IPS DF 6.9 (cell line): ENCODE results near the gene RNASEL.
A peak's percentile ranks its signal among the peaks of the same experiment; 100 is the strongest.
"Not testable (repeated sequence)": the region's sequence is repeated elsewhere in the genome, so short reads cannot be mapped to it uniquely, and the experiment has no call there.

Experiments used
- DNase-seq: peaks from one replicate; pipeline ENCODE4 v3.0.0-alpha.2; 2013; ENCODE audit warnings: low read depth, low spot score
- H3K27ac ChIP-seq: one replicate; pipeline ENCODE4 v1.5.1; 2013; ENCODE audit warnings: low read length, control low read depth
- H3K27me3 ChIP-seq: 2 replicates; pipeline ENCODE4 v1.6.1; 2013; ENCODE audit warnings: mild to moderate bottlenecking, low read length; ENCODE audit not compliant: control insufficient read depth, insufficient read depth
- H3K36me3 ChIP-seq: 2 replicates; pipeline ENCODE4 v1.6.1; 2013; ENCODE audit warnings: low read length; ENCODE audit not compliant: control insufficient read depth, insufficient read depth
- H3K4me1 ChIP-seq: 2 replicates; pipeline ENCODE4 v1.6.1; 2013; ENCODE audit warnings: low read length; ENCODE audit not compliant: control insufficient read depth, insufficient read depth
- H3K4me3 ChIP-seq: 2 replicates; pipeline ENCODE4 v1.5.1; 2013; ENCODE audit warnings: mild to moderate bottlenecking, low read length
- H3K9me3 ChIP-seq: 2 replicates; pipeline ENCODE4 v1.6.1; 2013; ENCODE audit warnings: low read length, inconsistent platforms; ENCODE audit not compliant: control insufficient read depth, insufficient read depth
- WGBS: extraction: QIAGEN DNeasy Blood & Tissue Kit; methylation state at CpG from one replicate; pipeline ENCODE4 v1.1.7; 2013; ENCODE audit warnings: mixed read lengths, missing lambda C conversion rate; ENCODE audit not compliant: insufficient read length, insufficient coverage; 5-methylcytosine and 5-hydroxymethylcytosine counted together

Gene RNASEL, protein sequence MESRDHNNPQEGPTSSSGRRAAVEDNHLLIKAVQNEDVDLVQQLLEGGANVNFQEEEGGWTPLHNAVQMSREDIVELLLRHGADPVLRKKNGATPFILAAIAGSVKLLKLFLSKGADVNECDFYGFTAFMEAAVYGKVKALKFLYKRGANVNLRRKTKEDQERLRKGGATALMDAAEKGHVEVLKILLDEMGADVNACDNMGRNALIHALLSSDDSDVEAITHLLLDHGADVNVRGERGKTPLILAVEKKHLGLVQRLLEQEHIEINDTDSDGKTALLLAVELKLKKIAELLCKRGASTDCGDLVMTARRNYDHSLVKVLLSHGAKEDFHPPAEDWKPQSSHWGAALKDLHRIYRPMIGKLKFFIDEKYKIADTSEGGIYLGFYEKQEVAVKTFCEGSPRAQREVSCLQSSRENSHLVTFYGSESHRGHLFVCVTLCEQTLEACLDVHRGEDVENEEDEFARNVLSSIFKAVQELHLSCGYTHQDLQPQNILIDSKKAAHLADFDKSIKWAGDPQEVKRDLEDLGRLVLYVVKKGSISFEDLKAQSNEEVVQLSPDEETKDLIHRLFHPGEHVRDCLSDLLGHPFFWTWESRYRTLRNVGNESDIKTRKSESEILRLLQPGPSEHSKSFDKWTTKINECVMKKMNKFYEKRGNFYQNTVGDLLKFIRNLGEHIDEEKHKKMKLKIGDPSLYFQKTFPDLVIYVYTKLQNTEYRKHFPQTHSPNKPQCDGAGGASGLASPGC

DNA sequence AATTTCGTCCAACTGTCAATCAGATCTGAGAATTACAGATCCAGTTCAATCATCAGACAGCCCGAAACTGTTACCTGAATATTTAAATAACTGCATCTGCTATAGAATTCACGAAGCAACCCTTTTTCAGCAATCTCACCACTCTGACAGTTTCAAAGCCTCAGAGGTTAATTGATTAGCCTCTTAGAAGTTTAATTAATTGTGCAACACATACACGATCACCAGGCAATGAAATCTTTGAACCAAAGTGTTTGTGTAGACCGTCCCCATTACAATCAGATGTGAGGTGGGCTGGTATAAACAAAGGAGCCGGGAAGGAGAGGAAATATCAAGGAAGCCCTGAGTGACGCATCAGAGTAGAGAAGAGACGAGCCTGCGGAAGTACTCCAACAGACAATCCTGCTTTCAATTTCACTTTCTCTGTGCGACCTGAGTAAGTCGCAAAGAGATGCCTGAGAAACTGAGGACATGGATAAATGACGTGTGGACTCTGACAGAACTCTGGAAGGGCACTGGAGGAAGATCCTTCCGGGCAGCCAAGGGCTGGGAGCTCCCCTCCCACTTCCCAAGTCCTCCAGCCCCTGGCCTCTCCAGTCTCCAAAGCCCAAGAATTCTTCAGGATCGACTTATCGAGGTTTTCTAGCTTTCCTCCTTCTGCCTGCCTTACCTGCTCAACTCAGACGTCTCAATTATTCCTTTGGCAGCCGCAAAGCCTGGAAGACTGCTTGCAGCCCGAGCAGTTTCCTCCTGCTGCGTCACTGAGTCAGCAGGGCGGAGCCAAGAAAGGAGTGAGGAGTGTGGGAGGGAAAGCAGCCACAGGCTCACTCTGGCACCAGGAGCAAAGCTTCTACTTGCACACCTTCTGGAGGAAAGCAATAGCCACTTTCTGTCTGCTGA, at the start of gene RNASEL:
Gene RNASEL, minus strand, starts transcription at position 757 of the 897 bp plus-strand sequence. CDS start 2,450 bp downstream, outside the sequence.
- peak; percentile 35 for DNase-seq
- Histone ChIP-seq H3K9me3 (no peaks in the 10 kb centered on the region), H3K27ac (no peak within 1 kb of the TSS), H3K27me3 (no peaks in the 10 kb centered on the region; the same call in 1 of the 2 replicates), H3K36me3 (no peaks in the 10 kb centered on the region), H3K4me1 (no peaks in the 10 kb centered on the region), H3K4me3 (no peak within 1 kb of the TSS; the same call in 1 of the 2 replicates)
- WGBS: no CpG with 5 or more reads among the region's 20 CpGs

DNA sequence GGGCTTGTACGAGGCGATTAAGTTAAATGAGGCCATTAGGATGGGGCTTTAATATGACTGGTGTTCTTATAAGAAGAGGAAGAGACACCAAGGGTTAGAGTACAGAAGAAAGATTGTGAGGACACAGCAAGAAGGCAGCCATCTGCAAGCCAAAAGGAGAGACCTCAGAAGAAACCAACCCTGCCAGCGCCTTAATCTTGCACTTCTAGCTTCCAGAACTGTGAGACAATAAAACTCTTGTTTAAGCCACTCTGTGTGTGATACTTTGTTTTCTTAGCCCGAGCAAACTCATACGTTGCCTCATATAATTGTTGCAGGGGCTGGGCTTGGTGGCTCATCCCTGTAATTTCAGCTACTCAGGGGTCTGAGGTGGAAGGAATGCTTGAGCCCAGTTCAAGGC, 48.7 kb upstream of the RNASEL start:
- H3K9me3 ChIP-seq: no peaks in the 10 kb centered on the region
- DNase-seq: no peak
- no peak overlapping the region for H3K27ac ChIP-seq
- H3K4me3 ChIP-seq: no peak overlapping the region
- H3K4me1 ChIP-seq: no peaks in the 10 kb centered on the region
- no CpG with 5 or more reads among the region's 5 CpGs for WGBS
- H3K27me3 ChIP-seq: no peaks in the 10 kb centered on the region
- no peaks in the 10 kb centered on the region for H3K36me3 ChIP-seq

DNA sequence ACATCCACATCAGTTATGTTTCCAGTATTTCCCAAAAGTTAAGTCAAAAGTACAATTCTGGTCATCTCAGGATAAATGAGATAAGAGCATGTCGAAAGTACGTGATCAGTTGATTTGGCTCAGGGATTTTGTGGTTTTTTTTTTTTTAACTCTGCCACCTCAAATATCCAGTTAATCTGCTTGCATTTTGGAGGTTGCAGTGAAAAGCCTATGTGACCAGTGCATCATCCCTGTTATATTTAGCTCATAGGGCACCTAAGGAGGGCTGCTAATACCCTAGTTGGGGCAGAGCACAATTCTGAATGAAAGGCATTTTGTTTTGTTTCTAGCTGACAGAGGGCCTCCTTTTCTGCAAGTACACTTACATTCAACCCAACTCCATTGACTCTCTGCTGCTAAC, 46.8 kb upstream of the RNASEL start:
- no CpG with 5 or more reads among the region's 2 CpGs for WGBS
- no peaks in the 10 kb centered on the region for H3K36me3 ChIP-seq
- no peak for DNase-seq
- H3K27ac ChIP-seq: no peak overlapping the region
- no peaks in the 10 kb centered on the region for H3K9me3 ChIP-seq
- H3K27me3 ChIP-seq: no peaks in the 10 kb centered on the region
- H3K4me1 ChIP-seq: no peaks in the 10 kb centered on the region; the same call in 1 of the 2 replicates
- no peak overlapping the region for H3K4me3 ChIP-seq

DNA sequence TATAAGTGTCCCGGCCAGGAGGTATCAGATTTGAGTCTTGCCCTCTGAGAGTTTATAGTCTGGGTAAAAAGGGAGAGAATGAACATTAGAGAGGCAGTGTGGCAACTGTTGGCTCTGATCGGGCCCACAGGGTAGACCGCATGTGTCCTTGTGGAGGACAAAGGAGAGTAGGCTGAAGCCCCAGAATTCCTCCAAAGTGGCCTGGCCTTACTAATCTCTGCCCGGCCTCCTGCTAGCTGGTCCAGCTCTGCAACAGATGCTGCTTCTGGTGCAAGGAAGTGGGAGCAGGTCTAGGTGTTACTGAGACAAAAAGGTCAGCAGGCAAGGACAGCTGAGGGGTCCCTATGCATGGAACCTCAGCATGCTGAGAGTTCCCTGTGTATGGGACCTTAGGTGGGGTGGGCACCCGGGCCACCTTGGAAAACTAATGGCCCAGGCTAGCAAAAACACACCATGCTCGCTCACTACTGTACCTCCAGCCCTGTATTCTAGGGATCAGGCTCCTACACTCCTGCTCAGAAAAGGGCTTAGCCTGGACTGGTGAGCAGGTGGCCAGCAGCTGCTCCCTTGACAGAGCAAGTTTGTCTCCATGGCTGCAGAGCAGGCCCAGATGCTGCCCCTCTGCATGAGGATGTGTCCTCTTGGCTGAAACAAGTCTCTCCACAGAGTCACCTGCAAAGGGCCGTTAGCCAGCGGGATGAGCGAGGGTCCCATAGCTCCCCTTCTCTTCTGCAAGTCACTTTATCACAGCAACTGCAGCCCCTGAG, 45.4 kb upstream of the RNASEL start:
- Histone ChIP-seq H3K27ac (no peak overlapping the region), H3K4me1 (no peaks in the 10 kb centered on the region; the same call in 1 of the 2 replicates), H3K4me3 (no peak overlapping the region), H3K36me3 (no peaks in the 10 kb centered on the region), H3K9me3 (no peaks in the 10 kb centered on the region), H3K27me3 (no peaks in the 10 kb centered on the region)
- WGBS: no CpG with 5 or more reads among the region's 9 CpGs
- no peak for DNase-seq

DNA sequence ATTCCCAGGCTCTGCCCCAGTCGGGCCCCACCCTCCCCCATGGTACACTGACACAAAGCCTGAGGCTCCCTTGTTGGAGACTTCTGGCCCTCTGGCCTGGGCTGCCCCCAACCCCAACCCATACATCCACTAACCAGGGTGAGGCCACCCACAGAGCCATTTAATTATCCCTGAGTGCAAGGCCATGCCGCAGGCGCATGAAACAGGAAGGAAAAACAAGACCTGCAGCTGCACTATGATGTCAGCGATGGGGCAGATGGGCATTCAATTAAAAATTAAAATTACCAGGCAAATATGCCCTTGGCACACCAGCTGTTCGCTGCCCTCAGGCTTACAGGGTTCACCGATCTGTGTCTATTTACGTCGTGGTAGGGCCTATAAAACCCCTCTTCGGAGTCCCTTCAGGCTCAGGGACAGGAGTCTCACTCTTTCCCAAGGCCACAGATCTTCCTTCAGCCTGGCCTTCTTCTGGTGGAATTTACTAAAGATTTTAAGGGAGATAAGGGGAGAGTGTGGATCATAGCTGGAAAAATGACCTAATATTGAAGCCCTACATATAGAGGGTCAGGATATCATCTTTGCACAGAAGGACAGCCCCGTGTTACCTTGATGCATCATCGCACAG, 44.7 kb upstream of the RNASEL start:
- WGBS: no CpG with 5 or more reads among the region's 11 CpGs
- H3K4me1 ChIP-seq: no peaks in the 10 kb centered on the region; the same call in 1 of the 2 replicates
- H3K27me3 ChIP-seq: no peaks in the 10 kb centered on the region
- H3K27ac ChIP-seq: no peak overlapping the region
- no peaks in the 10 kb centered on the region for H3K36me3 ChIP-seq
- no peak for DNase-seq
- H3K4me3 ChIP-seq: no peak overlapping the region
- no peaks in the 10 kb centered on the region for H3K9me3 ChIP-seq

DNA sequence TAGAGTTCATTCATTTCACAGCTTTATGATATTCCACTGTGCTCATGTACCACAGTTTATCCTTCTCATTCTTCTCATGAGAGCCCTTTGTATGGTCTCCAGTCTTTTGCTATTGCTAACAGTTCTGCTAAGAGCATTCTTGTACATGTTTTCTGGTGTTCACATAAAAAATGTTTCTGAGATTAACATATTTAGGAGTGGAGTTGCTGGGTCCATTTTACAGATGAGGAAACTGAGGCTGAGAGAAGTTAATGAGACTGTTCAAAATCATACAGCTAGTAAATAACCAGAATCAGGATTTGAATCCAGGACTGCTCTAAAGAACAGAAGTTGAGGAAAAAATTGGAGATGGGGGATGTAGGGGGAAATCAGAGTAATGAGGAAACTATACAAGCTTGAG, 44.0 kb upstream of the RNASEL start:
- no peaks in the 10 kb centered on the region for H3K27me3 ChIP-seq
- no peak overlapping the region for H3K4me3 ChIP-seq
- no peak overlapping the region for H3K27ac ChIP-seq
- no peaks in the 10 kb centered on the region for H3K9me3 ChIP-seq
- H3K4me1 ChIP-seq: no peaks in the 10 kb centered on the region; the same call in 1 of the 2 replicates
- no peak for DNase-seq
- no peaks in the 10 kb centered on the region for H3K36me3 ChIP-seq

DNA sequence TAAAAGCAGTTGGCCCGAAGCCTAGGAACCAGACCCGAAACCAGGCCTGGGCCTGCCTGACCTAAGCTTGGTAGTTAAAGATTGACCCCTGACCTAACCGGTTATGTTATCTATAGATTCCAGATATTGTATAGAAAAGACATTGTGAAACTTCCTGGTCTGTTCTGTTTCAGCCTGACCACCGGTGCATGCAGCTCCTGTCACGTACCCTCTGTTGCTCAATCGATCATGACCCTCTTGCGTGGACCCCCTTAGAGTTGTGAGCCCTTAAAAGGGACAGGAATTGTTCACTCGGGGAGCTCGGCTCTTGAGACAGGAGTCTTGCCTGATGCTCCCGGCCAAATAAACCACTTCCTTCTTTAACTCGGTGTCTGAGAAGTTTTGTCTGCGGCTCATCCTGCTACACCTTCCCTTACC, 43.4 kb upstream of the RNASEL start:
- H3K9me3 ChIP-seq, H3K4me1 ChIP-seq, H3K4me3 ChIP-seq, H3K36me3 ChIP-seq, DNase-seq, H3K27me3 ChIP-seq, H3K27ac ChIP-seq: not testable (repeated sequence)
- WGBS: no CpG with 5 or more reads among the region's 12 CpGs

DNA sequence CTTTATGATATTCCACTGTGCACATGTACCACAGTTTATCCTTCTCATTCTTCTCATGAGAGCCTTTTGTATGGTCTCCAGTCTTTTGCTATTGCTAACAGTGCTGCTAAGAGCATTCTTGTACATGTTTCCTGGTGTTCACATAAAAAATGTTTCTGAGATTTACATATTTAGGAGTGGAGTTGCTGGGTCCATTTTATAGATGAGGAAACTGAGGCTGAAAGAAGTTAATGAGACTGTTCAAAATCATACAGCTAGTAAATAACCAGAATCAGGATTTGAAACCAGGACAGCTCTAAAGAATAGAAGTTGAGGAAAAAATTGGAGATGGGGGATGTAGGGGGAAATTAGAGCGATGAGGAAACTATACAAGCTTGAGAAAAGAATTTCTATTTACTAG, 42.9 kb upstream of the RNASEL start:
- H3K4me3 ChIP-seq: no peak overlapping the region
- 100% methylated on average over 1 of the region's 1 CpG for WGBS
- no peaks in the 10 kb centered on the region for H3K9me3 ChIP-seq
- no peaks in the 10 kb centered on the region for H3K36me3 ChIP-seq
- H3K27me3 ChIP-seq: no peaks in the 10 kb centered on the region
- H3K4me1 ChIP-seq: no peaks in the 10 kb centered on the region; the same call in 1 of the 2 replicates
- no peak overlapping the region for H3K27ac ChIP-seq
- DNase-seq: no peak

DNA sequence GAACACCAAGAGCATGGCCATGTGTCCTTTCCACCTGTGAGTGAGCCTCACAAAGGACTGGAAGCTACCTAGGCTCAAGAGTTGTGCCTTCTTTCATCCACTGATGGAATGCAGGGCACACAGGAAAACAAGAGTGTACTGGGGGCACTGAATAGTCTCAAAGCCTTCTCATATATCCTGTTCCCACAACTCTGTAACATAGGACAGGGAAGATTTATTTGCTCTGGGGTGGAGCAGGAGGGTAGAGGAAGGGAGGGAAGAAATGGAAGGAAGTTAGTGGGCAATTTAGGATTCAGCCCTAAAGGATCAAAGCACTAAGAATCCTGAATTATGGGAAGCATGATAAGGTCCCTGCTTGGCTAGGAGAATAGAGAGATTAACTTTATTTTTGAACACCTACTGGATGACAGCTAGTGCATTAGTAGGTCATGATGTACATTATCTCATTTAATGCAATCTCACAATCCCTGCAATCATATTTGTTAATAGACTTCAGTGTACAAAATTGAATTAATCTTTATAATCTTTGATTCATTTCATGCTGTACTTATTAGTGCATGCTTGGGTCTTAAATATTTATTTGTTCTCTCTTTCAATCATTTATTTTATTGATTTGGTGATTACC, 42.1 kb upstream of the RNASEL start:
- no peaks in the 10 kb centered on the region; the same call in 1 of the 2 replicates for H3K4me1 ChIP-seq
- no peak overlapping the region for H3K27ac ChIP-seq

More for the DNA sequence above, 42.1 kb upstream of the RNASEL start:
- Histone ChIP-seq H3K4me3 (no peak overlapping the region), H3K9me3 (no peaks in the 10 kb centered on the region), H3K27me3 (no peaks in the 10 kb centered on the region), H3K36me3 (no peaks in the 10 kb centered on the region)
- DNase-seq: no peak
